Measurements from ENCODE around the gene C9orf152. TPM values are rescaled to one million over a fixed set of nuclear protein-coding genes. Genes with fewer than 3 reads are reported as not detected.

The C9orf152 gene
- polyA plus RNA-seq, 1 donor from 2014 or later, result not detected

DNA sequence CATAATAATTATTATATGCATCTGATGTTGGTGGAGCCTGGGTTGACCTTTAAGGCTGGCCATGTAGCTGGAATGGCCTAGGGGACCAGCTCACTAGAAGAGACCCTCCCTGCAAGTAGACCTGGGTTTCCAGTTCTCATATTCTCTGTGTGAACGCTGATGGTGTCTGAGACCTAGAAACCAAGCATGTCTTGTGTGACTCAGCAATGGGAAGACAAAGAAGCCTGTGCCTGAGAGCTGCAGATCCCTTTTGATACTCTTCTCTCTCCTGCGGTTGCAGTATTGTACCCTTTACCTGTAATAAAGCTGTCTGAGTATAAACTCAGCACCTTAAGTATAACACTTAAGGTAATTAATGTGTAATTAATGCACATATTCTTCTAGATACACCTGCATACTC, 22.2 kb downstream of the C9orf152 start:
- H3K9ac ChIP-seq (ENCODE audit: low read length), result no peak overlapping the region
- no peaks in the 10 kb centered on the region for H3F3A ChIP-seq (ENCODE audit: insufficient read depth, low read length, poor library complexity, severe bottlenecking)
- H3K9me2 ChIP-seq (ENCODE audit: insufficient read depth, low read length), result no peaks in the 10 kb centered on the region
- TF ChIP-seq EZH2 (IDR thresholded peaks at IDR 0.05; ENCODE audit: borderline replicate concordance, insufficient read depth, low read length, poor library complexity, severe bottlenecking) (no peak), POLR2AphosphoS5 (IDR thresholded peaks at IDR 0.05) (no peak), SMC3 (conservative IDR thresholded peaks at IDR 0.05; ENCODE audit: poor library complexity) (no peak), EP300 (conservative IDR thresholded peaks at IDR 0.05; ENCODE audit: poor library complexity, severe bottlenecking) (no peak), RAD21 (conservative IDR thresholded peaks at IDR 0.05) (no peak), TAF1 (IDR thresholded peaks at IDR 0.05; ENCODE audit: low read depth) (no peak), MXI1 (conservative IDR thresholded peaks at IDR 0.05; ENCODE audit: poor library complexity, severe bottlenecking) (no peak)
- TF ChIP-seq, protein P1, sequence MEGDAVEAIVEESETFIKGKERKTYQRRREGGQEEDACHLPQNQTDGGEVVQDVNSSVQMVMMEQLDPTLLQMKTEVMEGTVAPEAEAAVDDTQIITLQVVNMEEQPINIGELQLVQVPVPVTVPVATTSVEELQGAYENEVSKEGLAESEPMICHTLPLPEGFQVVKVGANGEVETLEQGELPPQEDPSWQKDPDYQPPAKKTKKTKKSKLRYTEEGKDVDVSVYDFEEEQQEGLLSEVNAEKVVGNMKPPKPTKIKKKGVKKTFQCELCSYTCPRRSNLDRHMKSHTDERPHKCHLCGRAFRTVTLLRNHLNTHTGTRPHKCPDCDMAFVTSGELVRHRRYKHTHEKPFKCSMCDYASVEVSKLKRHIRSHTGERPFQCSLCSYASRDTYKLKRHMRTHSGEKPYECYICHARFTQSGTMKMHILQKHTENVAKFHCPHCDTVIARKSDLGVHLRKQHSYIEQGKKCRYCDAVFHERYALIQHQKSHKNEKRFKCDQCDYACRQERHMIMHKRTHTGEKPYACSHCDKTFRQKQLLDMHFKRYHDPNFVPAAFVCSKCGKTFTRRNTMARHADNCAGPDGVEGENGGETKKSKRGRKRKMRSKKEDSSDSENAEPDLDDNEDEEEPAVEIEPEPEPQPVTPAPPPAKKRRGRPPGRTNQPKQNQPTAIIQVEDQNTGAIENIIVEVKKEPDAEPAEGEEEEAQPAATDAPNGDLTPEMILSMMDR (IDR thresholded peaks at IDR 0.05; ENCODE audit: poor library complexity, severe bottlenecking), result no peak
- TF ChIP-seq, protein P2, sequence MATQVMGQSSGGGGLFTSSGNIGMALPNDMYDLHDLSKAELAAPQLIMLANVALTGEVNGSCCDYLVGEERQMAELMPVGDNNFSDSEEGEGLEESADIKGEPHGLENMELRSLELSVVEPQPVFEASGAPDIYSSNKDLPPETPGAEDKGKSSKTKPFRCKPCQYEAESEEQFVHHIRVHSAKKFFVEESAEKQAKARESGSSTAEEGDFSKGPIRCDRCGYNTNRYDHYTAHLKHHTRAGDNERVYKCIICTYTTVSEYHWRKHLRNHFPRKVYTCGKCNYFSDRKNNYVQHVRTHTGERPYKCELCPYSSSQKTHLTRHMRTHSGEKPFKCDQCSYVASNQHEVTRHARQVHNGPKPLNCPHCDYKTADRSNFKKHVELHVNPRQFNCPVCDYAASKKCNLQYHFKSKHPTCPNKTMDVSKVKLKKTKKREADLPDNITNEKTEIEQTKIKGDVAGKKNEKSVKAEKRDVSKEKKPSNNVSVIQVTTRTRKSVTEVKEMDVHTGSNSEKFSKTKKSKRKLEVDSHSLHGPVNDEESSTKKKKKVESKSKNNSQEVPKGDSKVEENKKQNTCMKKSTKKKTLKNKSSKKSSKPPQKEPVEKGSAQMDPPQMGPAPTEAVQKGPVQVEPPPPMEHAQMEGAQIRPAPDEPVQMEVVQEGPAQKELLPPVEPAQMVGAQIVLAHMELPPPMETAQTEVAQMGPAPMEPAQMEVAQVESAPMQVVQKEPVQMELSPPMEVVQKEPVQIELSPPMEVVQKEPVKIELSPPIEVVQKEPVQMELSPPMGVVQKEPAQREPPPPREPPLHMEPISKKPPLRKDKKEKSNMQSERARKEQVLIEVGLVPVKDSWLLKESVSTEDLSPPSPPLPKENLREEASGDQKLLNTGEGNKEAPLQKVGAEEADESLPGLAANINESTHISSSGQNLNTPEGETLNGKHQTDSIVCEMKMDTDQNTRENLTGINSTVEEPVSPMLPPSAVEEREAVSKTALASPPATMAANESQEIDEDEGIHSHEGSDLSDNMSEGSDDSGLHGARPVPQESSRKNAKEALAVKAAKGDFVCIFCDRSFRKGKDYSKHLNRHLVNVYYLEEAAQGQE (IDR thresholded peaks at IDR 0.05; ENCODE audit: borderline replicate concordance), result no peak
- no peaks in the 10 kb centered on the region for H3K79me2 ChIP-seq (replicated peaks; ENCODE audit: insufficient read depth, low read length)
- H3K9me3 ChIP-seq (ENCODE audit: low read length), result no peaks in the 10 kb centered on the region
- H3K4me2 ChIP-seq (ENCODE audit: low read length), result no peak overlapping the region
- H4K20me1 ChIP-seq (ENCODE audit: insufficient read depth), result no peaks in the 10 kb centered on the region
- H3K27me3 ChIP-seq (ENCODE audit: insufficient read depth, low read depth, low read length), result no peaks in the 10 kb centered on the region
- H3K27ac ChIP-seq (ENCODE audit: low read length), result no peak overlapping the region
- no peak overlapping the region for H3K4me3 ChIP-seq (ENCODE audit: low read length)
- H3K36me3 ChIP-seq (ENCODE audit: insufficient read depth, low read length), result no peaks in the 10 kb centered on the region
- no peak overlapping the region for H2AFZ ChIP-seq (ENCODE audit: low read depth, low read length)

DNA sequence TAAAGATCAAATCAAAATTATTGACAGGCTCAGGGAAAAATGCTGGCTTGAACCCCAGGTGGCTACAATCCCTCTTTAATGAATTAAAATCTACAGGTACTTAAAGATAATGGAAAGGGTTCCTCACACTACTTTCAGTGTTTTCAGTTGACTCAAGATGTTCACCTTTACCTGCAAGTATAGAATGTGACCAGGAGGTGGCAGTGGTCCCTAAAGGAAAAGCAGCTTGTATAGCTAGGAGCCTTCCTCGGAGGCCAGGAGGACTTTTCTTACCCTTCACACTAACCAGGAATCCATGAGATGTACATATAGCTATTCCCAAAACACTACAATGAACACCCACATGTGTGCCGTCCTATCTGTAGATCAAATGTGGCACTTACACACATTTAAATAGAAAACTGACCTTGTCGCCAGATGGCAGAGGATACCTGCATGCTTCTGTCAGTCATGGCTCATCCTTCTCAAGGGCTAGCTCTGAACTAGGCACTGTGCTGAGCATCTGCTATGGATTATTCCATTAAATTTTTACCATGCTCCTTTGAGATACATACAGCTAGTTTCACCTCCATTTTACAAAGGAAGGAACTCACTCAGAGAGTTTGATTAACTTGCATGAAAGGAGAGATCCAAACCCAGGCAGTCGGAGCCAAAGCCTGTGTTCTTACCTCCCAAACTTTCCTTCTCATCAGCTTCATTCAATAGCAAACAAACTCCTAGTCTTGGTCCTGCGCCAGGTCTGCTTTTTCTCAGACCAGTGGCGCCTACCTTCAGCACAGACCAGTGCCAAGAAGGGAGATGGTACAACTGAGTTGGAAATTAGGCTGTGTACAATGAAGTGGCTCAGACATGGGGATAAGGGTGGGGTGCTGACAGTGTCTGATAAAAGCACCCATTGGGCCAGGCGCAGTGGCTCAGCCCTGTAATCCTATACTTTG, 24.5 kb downstream of the C9orf152 start:
- H3K36me3 ChIP-seq (ENCODE audit: insufficient read depth, low read length), result no peaks in the 10 kb centered on the region
- no peak overlapping the region for H2AFZ ChIP-seq (ENCODE audit: low read depth, low read length)
- no peak overlapping the region for H3K4me3 ChIP-seq (ENCODE audit: low read length)
- H3K4me2 ChIP-seq (ENCODE audit: low read length), result no peak overlapping the region
- H3K9me3 ChIP-seq (ENCODE audit: low read length), result peaks cover 3% of the 10 kb centered on the region
- no peak overlapping the region for H3K9ac ChIP-seq (ENCODE audit: low read length)
- H3K9me2 ChIP-seq (ENCODE audit: insufficient read depth, low read length), result no peaks in the 10 kb centered on the region
- no peaks in the 10 kb centered on the region for H3K79me2 ChIP-seq (replicated peaks; ENCODE audit: insufficient read depth, low read length)
- H3F3A ChIP-seq (ENCODE audit: insufficient read depth, low read length, poor library complexity, severe bottlenecking), result no peaks in the 10 kb centered on the region
- TF ChIP-seq, protein P1 (IDR thresholded peaks at IDR 0.05; ENCODE audit: poor library complexity, severe bottlenecking), result peak; percentile 73
- peak; percentile 76 for TF ChIP-seq RAD21 (conservative IDR thresholded peaks at IDR 0.05)
- peak; percentile 80 for TF ChIP-seq SMC3 (conservative IDR thresholded peaks at IDR 0.05; ENCODE audit: poor library complexity)
- no peak for TF ChIP-seq POLR2AphosphoS5 (IDR thresholded peaks at IDR 0.05)
- no peak for TF ChIP-seq EP300 (conservative IDR thresholded peaks at IDR 0.05; ENCODE audit: poor library complexity, severe bottlenecking)
- no peaks in the 10 kb centered on the region for H4K20me1 ChIP-seq (ENCODE audit: insufficient read depth)
- H3K27me3 ChIP-seq (ENCODE audit: insufficient read depth, low read depth, low read length), result no peaks in the 10 kb centered on the region
- no peak overlapping the region for H3K27ac ChIP-seq (ENCODE audit: low read length)
